ENCODE data around the gene PRND.
A peak's percentile ranks its signal among the peaks of the same experiment; 100 is the strongest.
"Not testable (repeated sequence)": the region's sequence is repeated elsewhere in the genome, so short reads cannot be mapped to it uniquely, and the experiment has no call there.

PRND gene

DNA sequence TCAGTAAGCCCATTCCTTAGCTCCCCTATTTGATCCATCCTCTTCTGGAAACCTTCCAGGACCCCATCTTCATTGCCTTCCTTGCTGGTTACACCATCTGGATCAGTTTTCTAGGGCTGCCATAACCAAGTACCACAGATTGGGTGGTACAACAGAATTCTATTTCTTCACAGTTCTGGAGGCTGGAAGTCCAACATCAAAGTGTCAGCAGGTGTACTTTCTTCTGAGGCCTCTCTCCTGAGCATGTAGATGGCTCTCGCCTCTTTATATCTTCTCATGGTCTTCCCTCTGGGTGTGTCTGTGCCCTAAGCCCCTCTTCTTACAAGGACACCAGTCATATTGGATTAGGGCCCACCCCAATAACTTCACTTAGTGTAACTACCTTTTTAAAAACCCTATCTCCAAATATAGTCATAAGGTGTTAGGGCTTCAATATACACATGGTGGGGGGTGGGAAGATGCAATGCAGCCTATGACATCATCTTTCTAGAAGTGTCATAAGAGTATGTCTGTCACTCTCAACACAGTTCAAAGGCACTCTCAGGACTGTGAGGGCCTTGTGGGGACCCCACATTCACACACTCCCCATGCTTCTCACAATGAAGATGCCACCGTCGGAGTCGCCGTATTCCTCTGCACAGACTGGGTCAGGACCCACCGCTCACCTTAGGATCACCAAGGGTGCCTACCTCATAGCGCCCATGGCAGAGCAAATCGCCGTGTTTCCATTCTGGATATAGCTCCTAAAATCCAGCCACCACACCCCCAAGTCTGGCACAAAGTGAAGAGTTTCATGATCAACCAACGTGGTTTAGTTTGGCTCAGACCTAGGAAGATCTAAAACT, 12.2 kb upstream of the PRND start:
- TF ChIP-seq POLR2A (IDR thresholded peaks at IDR 0.05; ENCODE audit: low read depth, low read length) (no peak), POLR2AphosphoS5 (IDR thresholded peaks at IDR 0.05; ENCODE audit: low read depth, low read length) (no peak), TAF1 (IDR thresholded peaks at IDR 0.05; ENCODE audit: borderline replicate concordance, low read depth, low read length) (no peak)
- DNase-seq (ENCODE audit: insufficient read length) (no peak), FAIRE-seq (no peak)

DNA sequence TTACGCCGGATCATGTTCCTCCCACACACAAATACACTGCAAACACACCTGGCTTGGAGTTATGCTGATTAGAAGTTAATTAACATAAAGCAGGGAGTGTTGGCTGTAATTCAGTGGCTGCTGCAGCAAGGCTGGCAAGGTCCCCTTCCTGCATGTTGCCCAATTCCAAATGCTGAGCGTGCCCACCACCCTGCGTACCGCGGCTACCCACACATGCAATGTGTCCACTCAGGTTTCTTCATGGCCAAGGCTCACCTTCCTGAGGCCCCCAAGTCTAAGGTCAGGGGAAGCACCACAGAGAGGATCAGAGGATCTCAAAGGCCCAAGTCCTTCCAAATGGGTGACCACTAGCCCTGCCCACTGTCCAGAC, 11.6 kb upstream of the PRND start:
- no peak for DNase-seq (ENCODE audit: insufficient read length)
- FAIRE-seq = no peak

DNA sequence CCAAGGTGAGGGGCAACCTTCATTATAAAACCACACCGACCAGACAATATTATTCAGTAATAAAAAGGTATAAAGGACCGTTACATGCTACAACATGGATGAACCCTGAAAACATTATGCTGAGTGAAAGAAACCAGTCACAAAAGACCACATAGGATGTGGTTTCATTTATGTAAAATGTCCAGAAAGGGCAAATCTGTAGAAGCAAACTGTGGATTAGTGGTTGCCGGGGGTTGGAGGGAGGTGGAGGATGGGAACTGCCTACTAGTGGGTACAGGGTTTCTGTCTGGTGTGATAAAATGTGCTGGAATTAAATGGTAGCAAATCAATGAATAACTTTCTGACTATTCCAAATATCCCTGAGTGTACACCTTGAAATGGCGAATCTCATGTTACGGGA, 10.2 kb upstream of the PRND start:
- TF ChIP-seq TAF1 (IDR thresholded peaks at IDR 0.05; ENCODE audit: borderline replicate concordance, low read depth, low read length) (no peak), POLR2AphosphoS5 (IDR thresholded peaks at IDR 0.05; ENCODE audit: low read depth, low read length) (no peak), POLR2A (IDR thresholded peaks at IDR 0.05; ENCODE audit: low read depth, low read length) (no peak)
- DNase-seq (ENCODE audit: insufficient read length) (no peak), FAIRE-seq (peak; percentile 62)

More for the DNA sequence above, 11.6 kb upstream of the PRND start:
- TF ChIP-seq TAF1 (IDR thresholded peaks at IDR 0.05; ENCODE audit: borderline replicate concordance, low read depth, low read length) = no peak
- TF ChIP-seq POLR2A (IDR thresholded peaks at IDR 0.05; ENCODE audit: low read depth, low read length) = no peak
- TF ChIP-seq POLR2AphosphoS5 (IDR thresholded peaks at IDR 0.05; ENCODE audit: low read depth, low read length) = no peak

DNA sequence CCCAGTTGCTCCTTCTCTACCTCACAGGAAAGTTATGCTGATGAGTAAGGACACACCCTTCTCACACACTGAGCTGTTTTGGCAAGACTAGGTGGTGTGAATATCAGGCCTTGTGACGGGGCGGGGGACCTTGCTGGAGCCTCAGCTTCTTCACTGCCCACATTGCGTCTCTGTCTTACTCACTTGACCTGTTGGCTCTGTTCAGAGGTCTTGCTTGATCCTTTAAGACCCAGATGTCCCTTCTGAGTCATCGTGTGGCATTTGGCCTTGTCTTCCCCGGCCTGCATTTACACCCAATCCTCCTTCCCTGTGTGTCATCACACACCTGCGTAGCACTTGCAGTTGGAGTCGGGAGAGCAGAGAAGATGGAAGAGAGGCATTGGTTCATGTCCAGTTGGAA, 8.3 kb upstream of the PRND start:
- no peak for FAIRE-seq
- DNase-seq (ENCODE audit: insufficient read length) = no peak
- no peak for TF ChIP-seq TAF1 (IDR thresholded peaks at IDR 0.05; ENCODE audit: borderline replicate concordance, low read depth, low read length)
- no peak for TF ChIP-seq POLR2A (IDR thresholded peaks at IDR 0.05; ENCODE audit: low read depth, low read length)
- no peak for TF ChIP-seq POLR2AphosphoS5 (IDR thresholded peaks at IDR 0.05; ENCODE audit: low read depth, low read length)

DNA sequence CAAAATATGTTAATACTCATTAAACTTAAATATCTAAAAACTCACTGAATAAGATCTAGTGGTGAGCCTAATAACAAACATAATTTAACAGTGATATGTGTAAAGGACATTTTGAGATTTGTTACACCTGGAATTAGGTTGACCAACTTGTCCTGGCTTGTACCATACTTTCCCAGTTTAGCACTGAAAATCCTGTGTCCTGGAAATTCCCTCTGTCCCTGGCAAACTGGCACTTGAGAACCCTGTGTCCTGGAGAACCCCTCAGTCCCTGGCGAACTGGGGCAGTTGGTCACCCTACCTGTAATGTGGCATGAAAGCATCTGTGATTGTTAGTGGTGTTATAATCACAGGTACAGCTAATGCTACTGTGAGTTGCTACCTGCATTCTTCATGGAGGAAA, 6.9 kb upstream of the PRND start:
- TF ChIP-seq POLR2A (IDR thresholded peaks at IDR 0.05; ENCODE audit: low read depth, low read length) (no peak), POLR2AphosphoS5 (IDR thresholded peaks at IDR 0.05; ENCODE audit: low read depth, low read length) (no peak)
- FAIRE-seq (no peak), DNase-seq (ENCODE audit: insufficient read length) (no peak)

DNA sequence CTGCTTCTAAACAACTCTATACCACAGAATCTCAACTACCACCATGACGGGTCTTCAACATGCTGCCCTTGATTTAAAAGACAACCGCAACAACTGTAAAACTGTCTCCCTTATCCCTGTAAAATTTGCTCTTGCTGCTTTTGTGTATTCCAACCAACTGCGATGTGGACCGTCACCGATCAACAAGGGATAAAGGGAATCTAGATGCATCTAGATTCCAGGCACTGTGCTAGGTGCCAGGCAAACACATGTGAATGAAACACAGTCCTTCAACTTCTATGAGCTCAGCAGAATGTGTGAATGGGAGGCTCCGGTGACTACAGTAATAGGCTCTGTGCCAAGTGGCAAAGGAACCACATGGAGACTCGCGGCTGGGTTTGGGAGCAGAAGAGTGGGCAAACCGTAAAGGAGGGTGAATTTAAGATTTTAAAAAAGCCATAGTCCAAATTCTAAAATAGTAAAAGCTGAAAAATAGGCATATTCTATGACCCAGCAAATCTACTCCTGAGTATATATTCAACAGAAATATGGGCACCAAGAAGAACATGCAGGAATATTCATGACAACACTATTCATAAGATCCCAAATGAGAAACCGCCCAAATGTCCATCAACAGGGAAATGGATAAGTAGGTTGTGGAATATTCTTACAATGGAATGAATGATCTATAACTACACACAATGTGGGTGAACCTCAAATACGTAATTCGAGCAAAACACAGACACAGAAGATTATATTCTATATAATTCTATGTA, 3.7 kb upstream of the PRND start:
- TF ChIP-seq POLR2A (IDR thresholded peaks at IDR 0.05; ENCODE audit: low read depth, low read length) (no peak), TAF1 (IDR thresholded peaks at IDR 0.05; ENCODE audit: borderline replicate concordance, low read depth, low read length) (no peak), POLR2AphosphoS5 (IDR thresholded peaks at IDR 0.05; ENCODE audit: low read depth, low read length) (no peak)
- DNase-seq (ENCODE audit: insufficient read length) (no peak), FAIRE-seq (no peak)

DNA sequence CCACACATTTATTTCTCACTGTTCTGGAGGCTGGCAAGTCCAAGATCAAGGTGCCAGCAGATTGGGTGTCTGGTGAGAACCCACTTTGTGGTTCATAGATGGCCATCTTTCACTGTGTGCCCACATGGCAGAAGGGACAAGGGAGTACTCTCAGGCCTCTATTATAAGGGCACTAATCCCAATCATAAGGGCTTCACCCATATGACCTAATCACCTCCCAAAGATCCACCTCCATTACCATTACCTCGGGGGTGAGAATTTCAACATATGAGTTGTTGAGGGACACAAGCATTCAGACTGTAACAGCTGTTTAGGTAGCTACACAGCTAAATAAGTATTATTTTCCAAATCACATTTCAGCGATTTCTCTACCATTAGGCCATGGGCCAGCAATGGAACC, 2.5 kb upstream of the PRND start:
- no peak for FAIRE-seq
- TF ChIP-seq TAF1 (IDR thresholded peaks at IDR 0.05; ENCODE audit: borderline replicate concordance, low read depth, low read length) (no peak), POLR2AphosphoS5 (IDR thresholded peaks at IDR 0.05; ENCODE audit: low read depth, low read length) (no peak), POLR2A (IDR thresholded peaks at IDR 0.05; ENCODE audit: low read depth, low read length) (no peak)

DNA sequence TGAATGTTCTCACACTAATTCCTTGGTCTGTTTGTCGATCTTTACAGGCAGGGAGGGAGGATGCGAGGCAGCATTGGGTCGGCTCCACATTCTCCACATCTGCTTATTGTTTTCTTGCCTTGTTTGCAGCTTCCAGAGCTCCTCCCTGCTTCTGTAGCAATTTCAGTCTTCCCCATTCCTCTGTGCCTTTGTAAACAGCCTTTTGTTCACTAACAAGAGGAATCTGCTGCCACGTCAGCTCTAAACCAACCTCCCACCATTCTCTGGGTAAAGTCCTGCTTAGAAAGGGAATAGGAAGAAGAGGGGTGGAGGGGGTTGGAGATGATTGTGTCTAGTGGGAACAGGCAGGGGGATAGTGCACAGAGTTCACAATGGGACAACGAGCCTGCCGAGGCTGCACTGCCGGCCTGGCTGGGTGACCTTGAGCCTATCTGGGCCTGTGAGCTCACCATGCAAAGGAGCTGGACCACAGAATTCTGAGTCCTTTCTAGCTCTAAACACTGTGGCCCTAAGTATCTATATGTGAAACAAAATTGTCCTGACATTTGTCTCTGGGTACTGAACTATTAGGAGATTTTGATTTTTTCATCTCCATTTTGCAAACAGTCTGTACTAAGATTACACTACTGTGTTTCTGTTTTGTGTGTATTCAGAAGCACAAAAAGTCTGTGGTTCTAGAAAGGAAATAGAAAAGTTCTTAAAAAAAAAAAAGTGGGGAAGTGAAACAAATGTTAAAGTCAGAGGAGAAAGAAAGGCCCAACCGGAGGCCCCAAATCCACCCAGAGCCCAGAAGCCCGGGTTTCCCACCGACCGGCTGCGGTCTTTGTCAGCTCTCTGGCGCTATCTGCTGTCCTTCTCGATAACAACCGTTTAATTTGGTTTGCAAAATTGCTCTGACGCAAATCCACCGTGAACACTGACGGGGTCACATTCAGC, 1.4 kb upstream of the PRND start:
- DNase-seq (ENCODE audit: insufficient read length) (peak; percentile 79), FAIRE-seq (peak; percentile 86)
- TF ChIP-seq POLR2A (IDR thresholded peaks at IDR 0.05; ENCODE audit: low read depth, low read length) = no peak
- no peak for TF ChIP-seq POLR2AphosphoS5 (IDR thresholded peaks at IDR 0.05; ENCODE audit: low read depth, low read length)
- TF ChIP-seq TAF1 (IDR thresholded peaks at IDR 0.05; ENCODE audit: borderline replicate concordance, low read depth, low read length) = no peak

More for the DNA sequence above, 2.5 kb upstream of the PRND start:
- no peak for DNase-seq (ENCODE audit: insufficient read length)

DNA sequence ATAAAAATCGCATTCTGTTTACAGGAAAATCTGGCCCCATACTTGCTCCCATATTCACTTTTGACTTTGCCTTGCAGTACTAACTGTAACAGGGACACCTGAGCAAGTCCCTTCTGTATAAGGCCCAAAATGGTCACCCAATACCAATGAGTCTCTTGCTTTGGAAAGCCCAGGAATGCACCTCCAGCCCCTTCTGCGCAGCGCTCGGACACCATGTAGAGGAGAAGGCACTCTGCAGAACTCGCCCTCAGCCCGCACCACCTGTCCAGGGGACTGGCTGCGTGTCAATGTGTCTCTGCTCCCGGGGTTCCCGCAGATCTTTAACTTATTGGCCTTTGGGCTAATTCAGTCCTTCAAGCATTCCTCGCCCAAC, 746 bp upstream of the PRND start:
- TF ChIP-seq POLR2AphosphoS5 (IDR thresholded peaks at IDR 0.05; ENCODE audit: low read depth, low read length) = no peak
- no peak for TF ChIP-seq POLR2A (IDR thresholded peaks at IDR 0.05; ENCODE audit: low read depth, low read length)
- no peak for TF ChIP-seq TAF1 (IDR thresholded peaks at IDR 0.05; ENCODE audit: borderline replicate concordance, low read depth, low read length)
- DNase-seq (ENCODE audit: insufficient read length) (no peak), FAIRE-seq (no peak)

DNA sequence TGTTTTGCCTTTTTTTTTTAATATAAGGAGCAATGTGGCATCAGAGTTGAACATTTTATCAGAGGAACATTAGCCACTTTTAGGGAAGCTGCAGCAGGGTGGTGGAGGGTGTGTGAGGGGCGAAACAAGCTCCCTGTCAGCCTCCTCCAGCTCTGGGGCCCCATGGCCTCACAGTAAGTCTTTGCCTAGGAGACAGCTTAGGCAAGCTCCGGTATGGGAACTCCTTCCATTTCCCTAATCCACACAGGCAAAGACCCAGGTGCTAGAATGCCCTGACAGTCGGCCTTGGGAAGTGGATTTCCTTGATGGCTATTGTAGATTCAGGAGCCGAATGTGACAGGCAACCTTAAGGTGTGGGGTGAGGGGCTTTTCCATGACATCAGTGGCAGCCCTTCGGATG, 862 bp downstream of the PRND start:
- FAIRE-seq (no peak), DNase-seq (ENCODE audit: insufficient read length) (no peak)
- TF ChIP-seq POLR2AphosphoS5 (IDR thresholded peaks at IDR 0.05; ENCODE audit: low read depth, low read length) (no peak), TAF1 (IDR thresholded peaks at IDR 0.05; ENCODE audit: borderline replicate concordance, low read depth, low read length) (no peak), POLR2A (IDR thresholded peaks at IDR 0.05; ENCODE audit: low read depth, low read length) (no peak)

DNA sequence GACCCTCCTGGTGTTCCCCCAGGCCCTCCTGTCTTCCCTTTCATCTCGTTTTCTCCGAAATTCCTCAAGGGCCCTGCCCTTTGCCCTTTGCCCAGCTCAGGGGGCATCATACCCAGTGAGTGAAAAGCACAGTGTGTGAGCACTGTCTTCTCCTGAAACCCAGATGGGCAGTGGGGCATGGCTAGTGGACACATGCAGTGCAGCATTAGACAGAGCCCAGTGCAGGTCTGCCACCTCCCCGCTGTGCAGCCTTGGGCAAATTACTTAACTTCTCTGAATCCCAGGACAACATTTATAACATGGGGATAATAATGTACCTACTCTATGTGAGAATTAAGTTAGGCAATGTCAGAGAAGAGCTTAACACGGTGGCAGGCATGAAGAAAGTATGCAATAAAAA, 1.3 kb downstream of the PRND start:
- DNase-seq (ENCODE audit: insufficient read length) = no peak
- FAIRE-seq = no peak
- TF ChIP-seq POLR2AphosphoS5 (IDR thresholded peaks at IDR 0.05; ENCODE audit: low read depth, low read length) (no peak), TAF1 (IDR thresholded peaks at IDR 0.05; ENCODE audit: borderline replicate concordance, low read depth, low read length) (no peak), POLR2A (IDR thresholded peaks at IDR 0.05; ENCODE audit: low read depth, low read length) (no peak)

DNA sequence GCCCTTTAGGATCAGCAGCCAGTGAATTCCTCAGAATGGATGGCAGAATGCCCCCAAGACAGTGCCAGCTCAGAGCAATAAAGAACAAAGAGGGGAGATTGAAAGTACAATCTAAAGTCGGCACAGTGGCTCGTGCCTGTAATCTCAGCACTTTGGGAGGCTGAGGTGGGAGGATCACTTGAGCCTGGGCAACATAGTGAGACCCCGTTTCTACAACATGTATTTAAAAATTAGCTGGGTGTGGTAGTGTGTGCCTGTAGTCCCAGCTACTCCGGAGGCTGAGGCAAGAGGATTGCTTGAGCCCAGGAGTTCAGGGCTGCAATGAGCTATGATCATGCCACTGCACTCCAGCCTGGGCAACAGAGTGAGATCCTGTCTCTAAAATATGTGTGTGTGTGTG, 1.8 kb downstream of the PRND start:
- not testable (repeated sequence) for FAIRE-seq; DNase-seq (ENCODE audit: insufficient read length)
